Effector memory CD8-positive, alpha-beta T cell (primary cell): Measurements from ENCODE around the gene GRAMD4.

ENCODE experiments used
- ATAC-seq: fragments of 150-1000 bp; cut with Tn5 transposase; replicated peaks from 2 replicates; pipeline ENCODE4 v1.10.0; 2021; ENCODE audit warnings: mild to moderate bottlenecking, moderate library complexity
- DNase-seq, 3 experiments: peaks; one replicate each; pipeline ENCODE4 v3.0.0; 2021
- H3K27ac Mint-ChIP-seq, 2 donors: one replicate each; pipeline ENCODE4 v1.8.0; 2022; ENCODE audit warnings: mild to moderate bottlenecking in 2 of 2, mixed read lengths in 2 of 2, moderate library complexity in 2 of 2
- H3K27me3 Mint-ChIP-seq, 2 donors: one replicate each; pipeline ENCODE4 v1.8.0; 2022; ENCODE audit warnings: mixed read lengths in 2 of 2
- H3K36me3 Mint-ChIP-seq: one replicate; pipeline ENCODE4 v1.8.0; 2022; ENCODE audit warnings: mild to moderate bottlenecking, moderate library complexity, mixed read lengths; ENCODE audit not compliant: insufficient read depth
- H3K4me1 Mint-ChIP-seq, 2 donors: one replicate each; pipeline ENCODE4 v1.8.0; 2022; ENCODE audit warnings: low read depth in 2 of 2, mixed read lengths in 2 of 2
- H3K4me3 Mint-ChIP-seq, 2 donors: one replicate each; pipeline ENCODE4 v1.8.0; 2022; ENCODE audit warnings: mild to moderate bottlenecking in 2 of 2, mixed read lengths in 2 of 2, moderate library complexity in 2 of 2
- H3K9me3 Mint-ChIP-seq, 2 donors: one replicate each; pipeline ENCODE4 v1.8.0; 2022; ENCODE audit warnings: mixed read lengths in 2 of 2

Gene GRAMD4

GRCh38 chr22:46707305-46707704, 87.1 kb downstream of the GRAMD4 start:
- peaks cover 98% of the 10 kb centered on the region for H3K36me3 Mint-ChIP-seq
- H3K27me3 Mint-ChIP-seq, result no peaks in the 10 kb centered on the region
- DNase-seq (no peak), ATAC-seq (no peak)
- no peak overlapping the region for H3K4me3 Mint-ChIP-seq
- peak overlapping the region; percentile 28 to 29 for H3K27ac Mint-ChIP-seq
- peaks cover 3 to 11% of the 10 kb centered on the region in 2 donors for H3K4me1 Mint-ChIP-seq
- no peaks in the 10 kb centered on the region for H3K9me3 Mint-ChIP-seq

- Mint-ChIP-seq H3K9me3 (no peaks in the 10 kb centered on the region), H3K27me3 (no peaks in the 10 kb centered on the region), H3K4me3 (no peak overlapping the region), H3K27ac (peak overlapping the region; percentile 28 to 59), H3K36me3 (peaks cover 98% of the 10 kb centered on the region), H3K4me1 (peaks cover 3 to 13% of the 10 kb centered on the region in 2 donors)
- DNase-seq, result no peak
- no peak for ATAC-seq
Observed at GRCh38 chr22:46707827-46708570, 87.8 kb downstream of the GRAMD4 start.

- Mint-ChIP-seq H3K4me1 (peaks cover 0 to 16% of the 10 kb centered on the region in 2 donors), H3K9me3 (no peaks in the 10 kb centered on the region), H3K27ac (peak overlapping the region in 1 of 2 donors; percentile 59), H3K36me3 (peaks cover 100% of the 10 kb centered on the region), H3K4me3 (no peak overlapping the region), H3K27me3 (no peaks in the 10 kb centered on the region)
- ATAC-seq (no peak), DNase-seq (no peak)
Observed at GRCh38 chr22:46708766-46709330, 88.7 kb downstream of the GRAMD4 start.

- no peak for DNase-seq
- Mint-ChIP-seq H3K4me3 (no peak overlapping the region), H3K27ac (no peak overlapping the region), H3K9me3 (no peaks in the 10 kb centered on the region), H3K4me1 (peaks cover 7 to 15% of the 10 kb centered on the region in 2 donors), H3K27me3 (no peaks in the 10 kb centered on the region), H3K36me3 (peaks cover 95% of the 10 kb centered on the region)
- no peak for ATAC-seq
Observed at GRCh38 chr22:46710806-46711205, 90.6 kb downstream of the GRAMD4 start.

GRCh38 chr22:46712288-46712687, 92.1 kb downstream of the GRAMD4 start:
- H3K27me3 Mint-ChIP-seq, result no peaks in the 10 kb centered on the region
- DNase-seq, result no peak
- ATAC-seq, result no peak
- no peaks in the 10 kb centered on the region for H3K9me3 Mint-ChIP-seq
- peaks cover 7 to 12% of the 10 kb centered on the region in 2 donors for H3K4me1 Mint-ChIP-seq
- H3K4me3 Mint-ChIP-seq, result no peak overlapping the region
- H3K36me3 Mint-ChIP-seq, result peaks cover 92% of the 10 kb centered on the region
- peak overlapping the region; percentile 57 to 67 for H3K27ac Mint-ChIP-seq

GRCh38 chr22:46714550-46714949, 94.4 kb downstream of the GRAMD4 start:
- Mint-ChIP-seq H3K4me1 (peaks cover 12 to 14% of the 10 kb centered on the region in 2 donors), H3K27me3 (no peaks in the 10 kb centered on the region), H3K27ac (peak overlapping the region; percentile 49 to 77), H3K36me3 (peaks cover 90% of the 10 kb centered on the region), H3K4me3 (no peak overlapping the region), H3K9me3 (no peaks in the 10 kb centered on the region)
- ATAC-seq, result peak; percentile 47
- DNase-seq, result no peak

- no peak overlapping the region for H3K4me3 Mint-ChIP-seq
Observed at GRCh38 chr22:46719921-46720320, 99.7 kb downstream of the GRAMD4 start.

GRCh38 chr22:46721501-46722085, 101.4 kb downstream of the GRAMD4 start:
- DNase-seq, result no peak
- ATAC-seq, result no peak
- Mint-ChIP-seq H3K4me3 (no peak overlapping the region), H3K27me3 (no peaks in the 10 kb centered on the region), H3K9me3 (no peaks in the 10 kb centered on the region), H3K4me1 (peaks cover 29 to 31% of the 10 kb centered on the region in 2 donors), H3K36me3 (peaks cover 91% of the 10 kb centered on the region), H3K27ac (peak overlapping the region; percentile 69)

More at GRCh38 chr22:46719921-46720320, 99.7 kb downstream of the GRAMD4 start:
- ATAC-seq, result no peak
- DNase-seq, result no peak
- Mint-ChIP-seq H3K4me1 (peaks cover 22 to 27% of the 10 kb centered on the region in 2 donors), H3K9me3 (no peaks in the 10 kb centered on the region), H3K36me3 (peaks cover 93% of the 10 kb centered on the region), H3K27ac (no peak overlapping the region), H3K27me3 (no peaks in the 10 kb centered on the region)

- H3K27me3 Mint-ChIP-seq, result no peaks in the 10 kb centered on the region
- H3K27ac Mint-ChIP-seq, result peak overlapping the region; percentile 18 to 47
- no peak overlapping the region for H3K4me3 Mint-ChIP-seq
- H3K4me1 Mint-ChIP-seq, result peaks cover 24 to 39% of the 10 kb centered on the region in 2 donors
- ATAC-seq (no peak), DNase-seq (no peak)
- peaks cover 89% of the 10 kb centered on the region for H3K36me3 Mint-ChIP-seq
- H3K9me3 Mint-ChIP-seq, result no peaks in the 10 kb centered on the region
Observed at GRCh38 chr22:46723882-46724281, 103.7 kb downstream of the GRAMD4 start.

GRCh38 chr22:46725096-46725495, 104.9 kb downstream of the GRAMD4 start:
- Mint-ChIP-seq H3K27ac (no peak overlapping the region), H3K9me3 (no peaks in the 10 kb centered on the region), H3K27me3 (no peaks in the 10 kb centered on the region), H3K4me3 (no peak overlapping the region), H3K36me3 (peaks cover 90% of the 10 kb centered on the region), H3K4me1 (peaks cover 25 to 39% of the 10 kb centered on the region in 2 donors)
- DNase-seq, result no peak
- ATAC-seq, result no peak

GRCh38 chr22:46726066-46726985, 106.1 kb downstream of the GRAMD4 start:
- peak overlapping the region; percentile 54 to 85 for H3K27ac Mint-ChIP-seq
- no peaks in the 10 kb centered on the region for H3K9me3 Mint-ChIP-seq
- H3K27me3 Mint-ChIP-seq, result no peaks in the 10 kb centered on the region
- H3K4me1 Mint-ChIP-seq, result peaks cover 34 to 51% of the 10 kb centered on the region in 2 donors
- DNase-seq, result no peak
- peak overlapping the region in 1 of 2 donors; percentile 8 for H3K4me3 Mint-ChIP-seq
- H3K36me3 Mint-ChIP-seq, result peaks cover 90% of the 10 kb centered on the region
- ATAC-seq, result no peak

- Mint-ChIP-seq H3K27ac (peak overlapping the region; percentile 32 to 71), H3K4me3 (peak overlapping the region in 1 of 2 donors; percentile 29), H3K36me3 (peaks cover 92% of the 10 kb centered on the region), H3K9me3 (no peaks in the 10 kb centered on the region), H3K27me3 (no peaks in the 10 kb centered on the region), H3K4me1 (peaks cover 36 to 55% of the 10 kb centered on the region in 2 donors)
- DNase-seq (no peak), ATAC-seq (no peak)
Observed at GRCh38 chr22:46726986-46727317, 106.8 kb downstream of the GRAMD4 start.

- H3K4me1 Mint-ChIP-seq, result peaks cover 34 to 58% of the 10 kb centered on the region in 2 donors
- H3K4me3 Mint-ChIP-seq, result peak overlapping the region in 1 of 2 donors; percentile 29
- no peaks in the 10 kb centered on the region for H3K27me3 Mint-ChIP-seq
- DNase-seq (no peak), ATAC-seq (no peak)
- H3K36me3 Mint-ChIP-seq, result peaks cover 91% of the 10 kb centered on the region
- H3K27ac Mint-ChIP-seq, result peak overlapping the region; percentile 32 to 71
- H3K9me3 Mint-ChIP-seq, result no peaks in the 10 kb centered on the region
Observed at GRCh38 chr22:46727813-46728364, 107.7 kb downstream of the GRAMD4 start.
